Activated naive CD8-positive, alpha-beta T cell (primary cell): ENCODE measurements around the gene ZNF658.
"Not testable (repeated sequence)": the region's sequence is repeated elsewhere in the genome, so short reads cannot be mapped to it uniquely, and the experiment has no call there.

ENCODE experiments used
- H3K27ac Mint-ChIP-seq: one replicate; pipeline ENCODE4 v1.8.0; 2021; ENCODE audit warnings: mixed read lengths
- H3K27me3 Mint-ChIP-seq: one replicate; pipeline ENCODE4 v1.8.0; 2021; ENCODE audit warnings: mixed read lengths
- H3K36me3 Mint-ChIP-seq: one replicate; pipeline ENCODE4 v1.8.0; 2021; ENCODE audit warnings: mixed read lengths
- H3K4me1 Mint-ChIP-seq: one replicate; pipeline ENCODE4 v1.8.0; 2021; ENCODE audit warnings: low read depth, mixed read lengths
- H3K4me3 Mint-ChIP-seq: one replicate; pipeline ENCODE4 v1.8.0; 2021; ENCODE audit warnings: mild to moderate bottlenecking, mixed read lengths
- H3K9me3 Mint-ChIP-seq: one replicate; pipeline ENCODE4 v1.8.0; 2021; ENCODE audit warnings: low read depth, mixed read lengths

Gene ZNF658

DNA sequence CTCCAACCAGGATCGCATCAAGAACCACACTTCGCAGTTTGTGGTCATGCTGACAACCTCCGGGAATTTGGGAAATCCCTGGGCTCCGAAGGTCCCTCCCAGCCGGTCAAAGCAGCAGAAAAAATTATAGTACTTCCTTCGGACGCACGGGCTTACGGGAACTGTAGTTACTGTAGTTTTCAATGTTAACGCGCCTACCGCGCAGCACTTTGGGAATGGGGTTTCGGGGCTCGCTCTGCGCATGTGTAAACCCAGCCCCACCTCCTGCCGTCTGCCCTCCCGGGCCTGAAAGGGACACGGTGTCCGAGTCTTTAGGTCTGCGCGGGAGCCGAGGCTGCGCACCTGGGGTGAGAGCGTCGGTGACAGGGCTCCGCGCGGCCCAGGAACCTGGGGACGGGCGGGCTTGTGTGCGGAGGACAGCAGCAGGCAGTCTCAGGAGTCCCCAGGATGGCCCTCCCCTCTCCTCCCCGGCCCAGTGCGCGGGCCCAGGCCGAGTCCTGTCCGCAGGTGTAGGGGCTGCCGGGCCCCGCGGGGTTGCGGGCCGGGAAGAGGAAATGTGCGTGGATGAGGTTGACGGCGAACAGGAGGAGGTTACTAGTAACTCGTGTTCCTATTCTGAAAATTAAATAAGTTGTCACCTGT lies at the start of gene ZNF658:
ZNF658 (plus strand) TSS at position 236 of the 642 bp plus-strand sequence. CDS start 2,837 bp downstream, outside the sequence.
- peak within 1 kb of the TSS; percentile 95 for H3K4me3 Mint-ChIP-seq
- H3K36me3 Mint-ChIP-seq, H3K27me3 Mint-ChIP-seq, H3K9me3 Mint-ChIP-seq: not testable (repeated sequence)
- H3K27ac Mint-ChIP-seq, result peak within 1 kb of the TSS; percentile 85
- peaks cover 11% of the 10 kb centered on the region for H3K4me1 Mint-ChIP-seq

DNA sequence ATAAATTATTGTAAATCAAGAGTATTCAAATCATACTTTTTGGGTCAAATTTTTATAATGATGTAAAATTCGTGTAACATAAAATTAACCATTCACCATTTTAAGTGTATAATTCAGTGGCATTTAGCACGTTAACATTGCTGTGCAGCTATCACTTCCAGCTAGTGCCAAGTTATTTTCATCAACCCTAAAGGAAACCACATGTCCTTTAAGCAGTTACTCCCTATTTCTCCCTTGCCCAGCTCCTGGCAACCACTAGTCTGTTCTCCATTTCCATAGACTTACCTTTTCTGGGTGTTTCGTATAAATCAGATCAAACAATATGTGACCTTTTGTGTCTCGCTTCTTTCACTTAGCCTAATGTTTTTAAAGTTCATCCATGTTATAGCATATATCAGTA lies 38.8 kb upstream of the ZNF658 start:
- not testable (repeated sequence) for H3K27ac Mint-ChIP-seq, H3K27me3 Mint-ChIP-seq, H3K9me3 Mint-ChIP-seq, H3K36me3 Mint-ChIP-seq, H3K4me1 Mint-ChIP-seq, H3K4me3 Mint-ChIP-seq

DNA sequence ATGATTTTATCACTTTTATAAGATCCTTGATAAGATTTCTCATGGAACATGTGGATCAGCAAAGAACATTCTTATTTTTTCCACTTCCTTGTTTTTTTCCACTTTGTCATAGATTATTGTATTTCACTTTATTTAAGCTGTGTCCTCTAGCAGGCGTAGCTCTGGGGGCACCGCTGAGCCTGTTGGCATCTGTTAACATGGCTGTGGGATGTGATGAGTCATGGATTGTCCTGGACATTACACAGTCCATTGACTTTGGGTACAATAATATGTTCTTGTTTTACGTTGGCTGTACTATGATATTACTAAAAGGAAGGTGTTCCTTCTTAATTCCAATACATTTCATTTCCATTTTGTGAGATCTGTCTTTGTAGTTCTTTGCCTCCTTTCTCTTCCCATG lies 31.9 kb upstream of the ZNF658 start:
- H3K4me1 Mint-ChIP-seq, H3K4me3 Mint-ChIP-seq, H3K27ac Mint-ChIP-seq, H3K9me3 Mint-ChIP-seq, H3K27me3 Mint-ChIP-seq, H3K36me3 Mint-ChIP-seq: not testable (repeated sequence)

DNA sequence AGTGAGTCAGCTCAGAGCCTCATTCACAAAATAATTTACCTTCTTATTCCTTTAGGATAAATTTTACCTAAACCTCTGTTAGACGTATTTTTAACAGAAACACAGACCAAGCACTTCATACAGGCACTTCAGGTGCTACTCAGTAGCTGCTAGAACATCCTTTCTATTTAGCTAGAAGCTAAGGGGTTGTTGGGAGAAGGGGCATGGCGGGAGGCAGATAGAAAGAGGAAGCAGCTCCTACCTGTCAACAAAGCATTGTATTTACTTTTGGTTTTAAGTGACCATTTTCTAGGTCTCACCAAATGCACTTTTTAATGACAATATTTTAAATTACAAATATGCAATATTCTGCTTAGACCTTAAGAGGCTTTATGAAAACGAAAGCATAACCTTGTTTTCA lies 19.9 kb upstream of the ZNF658 start:
- not testable (repeated sequence) for H3K4me3 Mint-ChIP-seq, H3K36me3 Mint-ChIP-seq, H3K27me3 Mint-ChIP-seq, H3K9me3 Mint-ChIP-seq, H3K27ac Mint-ChIP-seq, H3K4me1 Mint-ChIP-seq

DNA sequence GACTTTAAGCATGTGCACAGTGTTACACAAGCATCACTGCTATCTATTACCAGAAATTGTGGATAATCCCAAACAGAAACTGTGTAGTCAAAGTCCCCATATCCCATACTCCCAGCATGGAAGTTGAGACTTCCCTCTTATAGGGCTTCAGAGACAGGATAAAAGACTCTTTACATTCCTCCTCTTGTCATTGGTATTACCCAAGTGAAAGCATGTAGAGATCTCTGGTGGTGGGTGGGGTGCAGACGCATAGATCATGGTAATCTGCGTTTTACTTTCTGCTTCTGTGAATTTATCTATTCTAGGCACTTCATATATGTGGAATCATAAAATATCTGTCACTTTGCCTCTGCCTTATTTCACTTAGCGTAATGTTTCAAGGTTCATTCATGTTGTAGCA lies 18.7 kb upstream of the ZNF658 start:
- not testable (repeated sequence) for H3K27ac Mint-ChIP-seq, H3K36me3 Mint-ChIP-seq, H3K27me3 Mint-ChIP-seq, H3K4me3 Mint-ChIP-seq, H3K9me3 Mint-ChIP-seq, H3K4me1 Mint-ChIP-seq

DNA sequence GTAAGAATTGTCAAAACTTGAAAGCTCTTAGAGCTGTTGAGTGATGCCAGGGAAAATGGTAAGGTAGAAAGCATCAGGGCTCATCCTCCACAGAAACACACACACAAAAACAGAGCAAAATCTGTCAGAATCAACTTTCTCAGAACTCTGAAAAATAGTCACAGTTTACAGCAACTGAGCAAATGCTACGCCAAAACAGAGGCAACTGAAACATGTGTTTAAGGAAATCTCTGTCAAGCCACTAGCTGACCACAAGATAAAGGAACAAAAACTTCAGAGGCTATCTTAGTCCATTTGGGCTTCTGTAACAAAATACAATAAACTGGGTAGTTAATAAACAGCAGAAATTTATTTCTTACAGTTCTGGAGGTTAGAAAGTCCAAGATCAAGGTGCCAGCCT lies 10.2 kb upstream of the ZNF658 start:
- not testable (repeated sequence) for H3K4me3 Mint-ChIP-seq, H3K9me3 Mint-ChIP-seq, H3K27me3 Mint-ChIP-seq, H3K4me1 Mint-ChIP-seq, H3K27ac Mint-ChIP-seq, H3K36me3 Mint-ChIP-seq

DNA sequence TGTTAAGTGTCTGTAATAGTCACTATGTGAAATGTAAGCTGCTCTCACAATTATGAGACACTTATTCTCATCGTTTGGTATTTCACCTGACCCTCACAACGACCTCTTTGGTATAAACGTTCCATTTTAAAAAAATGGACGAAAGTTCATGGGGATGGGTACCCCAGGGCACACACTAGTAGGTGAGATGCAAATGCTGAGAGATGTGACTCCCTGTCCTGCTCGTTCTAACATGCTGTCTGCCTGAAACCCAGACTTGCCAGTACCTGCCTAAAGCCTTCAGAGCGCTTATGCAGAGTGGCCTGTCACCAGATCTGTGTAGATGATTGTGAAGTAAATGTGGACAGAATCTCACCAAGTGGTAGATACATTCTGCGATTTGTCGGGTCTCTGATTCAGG lies 616 bp downstream of the ZNF658 start:
- not testable (repeated sequence) for H3K36me3 Mint-ChIP-seq, H3K9me3 Mint-ChIP-seq, H3K27ac Mint-ChIP-seq, H3K27me3 Mint-ChIP-seq
- Mint-ChIP-seq H3K4me1 (peaks cover 11% of the 10 kb centered on the region), H3K4me3 (peak overlapping the region; percentile 95)

DNA sequence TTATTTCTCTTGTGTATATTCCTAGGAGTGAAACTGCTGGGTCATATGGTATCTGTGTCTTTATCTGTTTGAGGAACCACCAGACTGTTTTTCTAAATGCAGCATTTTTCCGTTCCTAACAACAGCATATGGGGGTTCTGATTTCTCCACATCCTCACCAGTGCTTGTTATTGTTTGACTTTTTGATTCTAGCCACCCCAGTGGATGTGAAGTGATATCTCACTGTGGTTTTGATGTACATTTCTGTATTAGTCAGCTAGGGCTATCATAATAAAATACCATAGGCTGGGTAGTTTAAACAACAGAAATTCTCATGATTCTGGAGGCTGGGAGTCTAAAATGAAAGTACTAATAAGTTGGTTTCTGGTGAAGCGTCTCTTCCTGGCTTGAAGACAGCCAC lies 9.0 kb downstream of the ZNF658 start:
- not testable (repeated sequence) for H3K4me3 Mint-ChIP-seq, H3K27me3 Mint-ChIP-seq, H3K36me3 Mint-ChIP-seq, H3K27ac Mint-ChIP-seq, H3K4me1 Mint-ChIP-seq, H3K9me3 Mint-ChIP-seq

DNA sequence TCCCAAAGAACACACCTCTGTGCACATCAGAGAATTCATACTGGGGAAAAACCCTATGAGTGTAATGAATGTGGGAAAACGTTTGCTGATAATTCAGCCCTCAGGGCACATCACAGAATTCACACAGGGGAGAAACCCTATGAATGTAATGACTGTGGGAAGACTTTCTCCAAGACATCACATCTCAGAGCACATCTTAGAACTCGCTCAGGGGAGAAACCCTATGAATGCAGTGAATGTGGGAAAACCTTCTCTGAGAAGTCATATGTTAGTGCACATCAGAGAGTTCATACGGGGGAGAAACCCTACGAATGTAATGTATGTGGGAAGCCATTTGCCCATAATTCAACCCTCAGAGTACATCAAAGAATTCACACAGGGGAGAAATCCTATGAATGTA lies 19.5 kb downstream of the ZNF658 start:
- not testable (repeated sequence) for H3K27ac Mint-ChIP-seq, H3K4me3 Mint-ChIP-seq, H3K4me1 Mint-ChIP-seq, H3K36me3 Mint-ChIP-seq, H3K9me3 Mint-ChIP-seq, H3K27me3 Mint-ChIP-seq

DNA sequence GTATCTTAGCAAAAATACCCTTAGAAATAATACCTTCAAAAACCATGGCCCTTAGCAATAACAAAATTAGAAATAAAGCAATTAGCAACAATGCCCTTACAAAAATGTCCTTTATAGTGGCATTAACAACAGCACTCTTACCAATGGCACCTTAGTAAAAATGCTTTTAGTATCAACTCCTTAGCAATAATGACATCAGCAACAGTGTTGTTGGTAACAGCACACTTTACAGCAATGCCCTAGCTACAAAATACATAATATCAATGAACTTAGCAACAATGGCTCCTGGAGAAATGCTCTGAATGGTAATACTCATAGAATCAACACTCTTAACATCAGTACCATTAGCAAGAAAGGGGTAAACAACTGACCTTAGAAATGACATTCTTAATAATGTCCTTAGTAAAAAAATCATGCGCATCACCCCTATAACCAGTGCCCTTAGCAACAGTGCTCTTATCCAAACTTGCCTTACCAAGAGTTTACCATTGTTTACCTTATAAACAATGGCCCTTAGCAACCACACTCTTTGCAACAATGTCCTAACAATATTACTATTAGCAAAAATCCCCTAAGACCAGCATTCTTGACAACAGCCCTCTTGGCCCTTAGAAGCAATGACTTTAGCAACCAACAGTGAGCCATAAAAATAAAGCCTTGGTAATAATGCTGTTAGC lies 35.8 kb downstream of the ZNF658 start:
- not testable (repeated sequence) for H3K4me1 Mint-ChIP-seq, H3K36me3 Mint-ChIP-seq, H3K27me3 Mint-ChIP-seq, H3K4me3 Mint-ChIP-seq, H3K9me3 Mint-ChIP-seq, H3K27ac Mint-ChIP-seq

DNA sequence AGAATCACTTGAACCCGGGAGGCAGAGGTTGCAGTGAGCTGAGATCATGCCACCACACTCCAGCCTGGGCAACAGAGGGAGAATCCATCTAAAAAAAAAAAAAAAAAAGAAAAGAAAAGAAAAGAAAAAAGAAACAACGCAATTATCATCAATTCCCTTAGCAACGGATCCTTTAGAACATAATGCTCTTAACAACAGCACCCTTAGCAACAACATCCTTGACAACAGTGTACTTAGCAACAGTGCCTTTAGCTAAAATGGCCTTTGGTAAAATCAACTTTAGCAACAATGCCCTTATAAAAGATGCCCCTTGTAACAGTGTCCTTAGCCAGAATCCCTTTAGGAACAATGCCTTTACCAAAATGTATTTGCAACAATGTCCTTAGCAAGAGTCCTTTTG lies 37.1 kb downstream of the ZNF658 start:
- H3K27ac Mint-ChIP-seq, H3K36me3 Mint-ChIP-seq, H3K4me1 Mint-ChIP-seq, H3K9me3 Mint-ChIP-seq, H3K27me3 Mint-ChIP-seq, H3K4me3 Mint-ChIP-seq: not testable (repeated sequence)

DNA sequence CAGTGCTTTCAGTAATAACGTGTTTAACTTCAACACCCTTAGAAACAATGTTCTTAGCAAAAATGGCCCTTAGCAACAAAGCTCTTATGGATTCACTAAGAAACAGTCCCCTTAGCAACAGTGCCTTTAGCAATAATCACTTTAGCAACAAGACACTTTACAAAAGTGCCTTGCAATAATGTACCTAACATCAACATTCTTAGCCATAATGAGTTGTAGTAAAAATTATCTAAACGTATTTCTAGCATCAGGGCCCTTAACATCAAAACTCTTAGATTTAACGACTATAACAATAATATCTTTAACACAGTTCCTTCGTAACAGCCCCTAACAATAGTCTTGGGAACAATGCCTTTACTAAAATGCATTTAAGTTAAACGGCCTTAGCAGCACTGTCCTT lies 37.8 kb downstream of the ZNF658 start:
- H3K27me3 Mint-ChIP-seq, H3K36me3 Mint-ChIP-seq, H3K9me3 Mint-ChIP-seq, H3K4me1 Mint-ChIP-seq, H3K4me3 Mint-ChIP-seq, H3K27ac Mint-ChIP-seq: not testable (repeated sequence)

DNA sequence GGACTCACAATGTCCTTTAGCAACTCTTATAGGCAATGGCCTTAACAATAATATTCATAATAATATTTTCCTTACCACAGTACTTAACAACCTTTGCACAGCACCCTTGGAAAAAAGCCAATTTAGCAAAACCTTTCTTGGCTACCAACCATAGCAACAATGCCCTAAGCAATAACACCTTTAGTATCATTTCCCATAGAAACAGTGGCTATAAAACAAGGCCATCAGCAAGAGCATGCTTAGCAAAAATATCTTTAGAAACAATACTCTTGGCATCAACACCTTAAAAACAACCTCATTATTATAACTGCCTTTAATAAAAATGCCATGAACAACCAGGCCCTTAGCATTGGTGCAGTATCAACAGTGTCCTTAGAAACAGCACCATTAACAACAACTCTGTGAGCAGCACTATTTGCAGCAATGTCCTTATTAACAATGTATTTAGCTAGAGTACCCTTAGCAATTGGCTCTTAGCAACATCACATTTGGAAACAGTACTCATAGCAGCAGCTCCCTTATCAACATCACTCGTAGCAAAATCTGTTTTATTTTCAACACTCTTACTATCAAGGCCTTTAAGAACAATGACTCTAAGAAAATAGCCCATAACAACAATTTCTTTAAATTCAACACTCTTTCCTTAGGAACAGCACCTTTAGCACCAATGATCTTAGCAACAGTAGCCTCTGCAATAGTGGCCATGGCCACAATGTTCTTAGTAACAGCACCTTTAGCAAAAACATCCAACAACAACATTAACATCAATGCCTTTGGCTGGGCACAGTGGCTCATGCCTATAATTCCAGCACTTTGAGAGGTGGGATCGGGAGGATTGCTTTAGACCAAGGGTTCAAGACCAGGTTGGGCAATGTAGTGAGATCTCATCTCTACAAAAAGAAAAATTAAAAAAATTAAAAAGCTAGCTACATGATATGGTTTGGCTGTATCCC lies 39.6 kb downstream of the ZNF658 start:
- not testable (repeated sequence) for H3K36me3 Mint-ChIP-seq, H3K4me3 Mint-ChIP-seq, H3K4me1 Mint-ChIP-seq, H3K27ac Mint-ChIP-seq, H3K9me3 Mint-ChIP-seq, H3K27me3 Mint-ChIP-seq

DNA sequence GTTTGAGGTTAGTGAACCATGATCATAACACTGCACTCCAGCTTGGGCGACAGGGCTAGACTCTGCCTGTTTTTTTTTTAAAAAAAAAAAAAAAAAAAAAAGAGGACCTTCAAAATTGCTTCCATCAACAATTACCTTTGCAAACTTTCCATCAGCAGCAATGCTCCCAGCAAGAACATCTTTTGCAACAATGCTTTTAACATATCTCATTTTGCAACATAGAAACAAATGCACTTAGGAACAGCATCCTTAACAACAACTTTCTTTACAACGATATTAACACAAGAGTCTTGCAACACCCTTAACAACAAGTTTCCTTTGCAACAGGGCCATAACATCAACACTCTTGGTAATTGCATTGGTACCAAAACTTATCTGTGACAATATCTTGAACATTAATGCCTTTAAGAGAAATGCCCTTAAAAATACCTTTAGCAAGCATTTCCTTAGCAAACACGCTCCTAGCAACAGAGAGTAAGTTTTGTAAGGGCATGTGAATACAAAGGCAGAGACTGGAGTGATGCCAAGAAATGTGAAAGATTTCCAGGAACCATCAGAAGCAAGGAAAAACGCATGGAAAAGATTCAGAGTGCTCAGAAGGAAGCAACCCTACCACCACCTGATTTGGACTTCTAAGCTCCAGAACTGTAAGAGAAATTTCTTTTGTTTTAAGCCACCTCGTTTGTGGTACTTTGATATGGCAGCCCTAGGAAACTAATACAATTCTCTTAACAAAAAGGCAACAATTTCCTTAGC lies 42.1 kb downstream of the ZNF658 start:
- not testable (repeated sequence) for H3K36me3 Mint-ChIP-seq, H3K9me3 Mint-ChIP-seq, H3K27me3 Mint-ChIP-seq, H3K27ac Mint-ChIP-seq, H3K4me3 Mint-ChIP-seq, H3K4me1 Mint-ChIP-seq

DNA sequence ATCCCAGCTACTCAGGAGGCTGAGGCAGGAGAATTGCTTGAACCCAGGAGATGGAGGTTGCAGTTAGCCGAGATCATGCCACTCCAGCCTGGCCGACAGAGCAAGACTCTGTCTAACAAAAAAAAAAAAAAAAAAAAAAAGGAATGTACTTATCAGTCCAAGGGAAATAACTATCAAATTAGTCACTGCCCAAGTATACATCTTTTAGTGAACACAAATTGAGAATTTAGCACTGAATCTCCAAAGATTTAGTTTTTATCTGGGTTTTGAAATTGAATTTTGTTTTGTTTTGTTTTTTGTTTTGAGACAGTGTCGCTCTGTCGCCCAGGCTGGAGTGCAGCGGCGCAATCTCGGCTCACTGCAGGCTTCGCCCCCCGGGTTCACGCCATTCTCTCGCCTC lies 52.1 kb downstream of the ZNF658 start:
- H3K27ac Mint-ChIP-seq, H3K4me3 Mint-ChIP-seq, H3K9me3 Mint-ChIP-seq, H3K27me3 Mint-ChIP-seq, H3K36me3 Mint-ChIP-seq, H3K4me1 Mint-ChIP-seq: not testable (repeated sequence)
